ENCODE data around the gene ULK3. TPM values are rescaled to one million over a fixed set of nuclear protein-coding genes. Genes with fewer than 3 reads are reported as not detected.
A peak's percentile ranks its signal among the peaks of the same experiment; 100 is the strongest.

ULK3 gene
- total and polyA plus RNA-seq, 10 of the 15 experiments (the other 5 are each of a cell fraction or from before 2014, with no cell fraction given) = 0.64 to 38.8 (median 27.1) TPM

DNA sequence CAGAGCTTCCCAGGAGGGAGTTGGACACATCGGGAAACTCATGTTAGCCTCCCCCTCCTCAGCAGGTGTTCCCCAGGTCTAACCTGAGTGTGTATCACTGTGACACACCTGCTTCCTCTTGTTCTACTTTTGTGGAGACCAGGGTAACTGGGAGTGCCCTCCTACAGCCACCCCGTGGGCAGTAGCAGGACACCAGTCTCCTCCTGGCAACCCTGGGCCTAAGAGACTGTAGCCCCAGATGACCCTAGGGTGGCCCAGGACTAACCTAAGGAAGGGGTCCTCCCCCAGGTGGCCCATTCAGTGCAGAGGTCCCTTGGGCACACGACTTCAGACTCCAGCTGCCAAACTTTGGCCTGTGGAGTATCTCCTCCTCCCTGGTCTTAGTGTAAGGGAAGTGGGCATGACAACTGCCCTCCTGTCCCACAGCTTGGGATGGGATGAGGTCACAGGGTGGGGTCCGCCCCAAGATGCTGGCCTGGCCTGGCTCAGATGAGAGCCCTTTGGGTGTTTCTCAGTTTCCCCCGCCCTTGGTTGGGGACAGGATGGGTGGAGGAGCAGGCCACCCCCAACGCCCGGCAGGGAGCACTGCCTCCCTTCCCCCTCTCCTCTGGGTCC, 56.3 kb downstream of the ULK3 start:
- H3K4me1 ChIP-seq (ENCODE audit: control insufficient read depth, insufficient read depth, low read length) = peaks cover 47% of the 10 kb centered on the region
- peaks cover 92% of the 10 kb centered on the region for H3K79me2 ChIP-seq (ENCODE audit: control insufficient read depth, insufficient read depth, low read length)
- H3K9ac ChIP-seq (ENCODE audit: control insufficient read depth, insufficient read depth, low read length) = peak overlapping the region; percentile 82
- ATAC-seq (no peak), DNase-seq (ENCODE audit: low read depth, low spot score) (no peak), FAIRE-seq (no peak)
- RAD21 ChIA-PET (ENCODE audit: unreplicated experiment) = interaction anchor here (0.8 to 25.2 kb wide), 13 partner anchors 3 to 402 kb away, joined by 3 to 1186 read pairs (median 8); partner anchors contain the start of genes COX5A, CSK and ULK3
- no peak overlapping the region for H2AFZ ChIP-seq (ENCODE audit: control insufficient read depth, low read depth, low read length)
- BruUV-seq (replicated peaks) = no TSS peak
- peaks cover 0 to 2% of the 10 kb centered on the region in 2 experiments; a peak in 3 of 4 replicates for H3K36me3 ChIP-seq (ENCODE audit: control insufficient read depth in 2 of 2, insufficient read depth in 2 of 2, low read length in 1 of 2)
- peak overlapping the region; percentile 67 for H3K4me2 ChIP-seq (ENCODE audit: control insufficient read depth, insufficient read depth)
- intact Hi-C loops (cut with micrococcal nuclease; ENCODE audit: unreplicated experiment) = loop anchor here (1.0 to 5.0 kb wide), 3 partner anchors 9 to 390 kb away; partner anchors contain the start of gene ARID3B
- in situ Hi-C loops (cut with MboI) = no loop called here
- peak overlapping the region; percentile 96 for H3K27ac ChIP-seq (ENCODE audit: control insufficient read depth, insufficient read depth)
- under 1% methylated on average over 7 of the region's 7 CpGs for WGBS (ENCODE audit: insufficient coverage, insufficient replicate concordance, low lambda C conversion rate, missing lambda C conversion rate)
- POLR2A ChIA-PET = interaction anchor here (0.5 to 14.2 kb wide), 16 partner anchors 10 to 385 kb away, joined by 3 to 602 read pairs (median 5); partner anchors contain the start of genes CLK3 and CSK
- no peaks in the 10 kb centered on the region for H3K27me3 ChIP-seq (replicated peaks in 1 of 2; ENCODE audit: control insufficient read depth in 2 of 2, insufficient read depth in 2 of 2, low read length in 1 of 2)
- CTCF ChIA-PET = interaction anchor here (0.5 to 25.9 kb wide), 12 partner anchors 11 to 390 kb away, joined by 3 to 1288 read pairs (median 4); partner anchors contain the start of genes CSK, EDC3 and FAM219B
- H4K20me1 ChIP-seq (ENCODE audit: control insufficient read depth, insufficient read depth) = no peaks in the 10 kb centered on the region
- peak overlapping the region; percentile 94 for H3K4me3 ChIP-seq
- H3K9me3 ChIP-seq (replicated peaks; ENCODE audit: control insufficient read depth, insufficient read depth, low read length) = no peaks in the 10 kb centered on the region
- TF ChIP-seq, protein P1, sequence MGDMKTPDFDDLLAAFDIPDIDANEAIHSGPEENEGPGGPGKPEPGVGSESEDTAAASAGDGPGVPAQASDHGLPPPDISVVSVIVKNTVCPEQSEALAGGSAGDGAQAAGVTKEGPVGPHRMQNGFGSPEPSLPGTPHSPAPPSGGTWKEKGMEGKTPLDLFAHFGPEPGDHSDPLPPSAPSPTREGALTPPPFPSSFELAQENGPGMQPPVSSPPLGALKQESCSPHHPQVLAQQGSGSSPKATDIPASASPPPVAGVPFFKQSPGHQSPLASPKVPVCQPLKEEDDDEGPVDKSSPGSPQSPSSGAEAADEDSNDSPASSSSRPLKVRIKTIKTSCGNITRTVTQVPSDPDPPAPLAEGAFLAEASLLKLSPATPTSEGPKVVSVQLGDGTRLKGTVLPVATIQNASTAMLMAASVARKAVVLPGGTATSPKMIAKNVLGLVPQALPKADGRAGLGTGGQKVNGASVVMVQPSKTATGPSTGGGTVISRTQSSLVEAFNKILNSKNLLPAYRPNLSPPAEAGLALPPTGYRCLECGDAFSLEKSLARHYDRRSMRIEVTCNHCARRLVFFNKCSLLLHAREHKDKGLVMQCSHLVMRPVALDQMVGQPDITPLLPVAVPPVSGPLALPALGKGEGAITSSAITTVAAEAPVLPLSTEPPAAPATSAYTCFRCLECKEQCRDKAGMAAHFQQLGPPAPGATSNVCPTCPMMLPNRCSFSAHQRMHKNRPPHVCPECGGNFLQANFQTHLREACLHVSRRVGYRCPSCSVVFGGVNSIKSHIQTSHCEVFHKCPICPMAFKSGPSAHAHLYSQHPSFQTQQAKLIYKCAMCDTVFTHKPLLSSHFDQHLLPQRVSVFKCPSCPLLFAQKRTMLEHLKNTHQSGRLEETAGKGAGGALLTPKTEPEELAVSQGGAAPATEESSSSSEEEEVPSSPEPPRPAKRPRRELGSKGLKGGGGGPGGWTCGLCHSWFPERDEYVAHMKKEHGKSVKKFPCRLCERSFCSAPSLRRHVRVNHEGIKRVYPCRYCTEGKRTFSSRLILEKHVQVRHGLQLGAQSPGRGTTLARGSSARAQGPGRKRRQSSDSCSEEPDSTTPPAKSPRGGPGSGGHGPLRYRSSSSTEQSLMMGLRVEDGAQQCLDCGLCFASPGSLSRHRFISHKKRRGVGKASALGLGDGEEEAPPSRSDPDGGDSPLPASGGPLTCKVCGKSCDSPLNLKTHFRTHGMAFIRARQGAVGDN (IDR thresholded peaks at IDR 0.05) = peak; percentile 0; the same call in 1 of the 2 replicates
- TF ChIP-seq BACH1 (IDR thresholded peaks at IDR 0.05; ENCODE audit: borderline replicate concordance) (no peak), SMAD5 (IDR thresholded peaks at IDR 0.05; ENCODE audit: low read depth) (0 out of 2 replicates have a peak, but pooled peaks have one; percentile 51), POU2F2 (IDR thresholded peaks at IDR 0.05; ENCODE audit: borderline replicate concordance, low read depth, low read length) (peak; percentile 31; the same call in 1 of the 3 replicates), FOXK2 (IDR thresholded peaks at IDR 0.05) (no peak), POLR2AphosphoS5 (IDR thresholded peaks at IDR 0.05; ENCODE audit: low read length) (peak; percentile 30; the same call in 1 of the 2 replicates), POLR2A (IDR thresholded peaks at IDR 0.05; ENCODE audit: low read depth, low read length) (peak; percentile 19; the same call in 1 of the 2 replicates), ETV6 (conservative IDR thresholded peaks at IDR 0.05 in 1 of 2, IDR thresholded peaks at IDR 0.05 in 1 of 2; ENCODE audit: borderline replicate concordance in 1 of 2, low read depth in 1 of 2) (no peak), CHD2 (IDR thresholded peaks at IDR 0.05; ENCODE audit: borderline replicate concordance, low read depth, low read length) (0 out of 2 replicates have a peak, but pooled peaks have one; percentile 9), TARDBP (IDR thresholded peaks at IDR 0.05; ENCODE audit: borderline replicate concordance) (no peak), TCF12 (IDR thresholded peaks at IDR 0.05; ENCODE audit: low read depth, low read length) (0 out of 2 replicates have a peak, but pooled peaks have one; percentile 28), RBBP5 (conservative IDR thresholded peaks at IDR 0.05) (no peak)
- TF ChIP-seq, protein P2, sequence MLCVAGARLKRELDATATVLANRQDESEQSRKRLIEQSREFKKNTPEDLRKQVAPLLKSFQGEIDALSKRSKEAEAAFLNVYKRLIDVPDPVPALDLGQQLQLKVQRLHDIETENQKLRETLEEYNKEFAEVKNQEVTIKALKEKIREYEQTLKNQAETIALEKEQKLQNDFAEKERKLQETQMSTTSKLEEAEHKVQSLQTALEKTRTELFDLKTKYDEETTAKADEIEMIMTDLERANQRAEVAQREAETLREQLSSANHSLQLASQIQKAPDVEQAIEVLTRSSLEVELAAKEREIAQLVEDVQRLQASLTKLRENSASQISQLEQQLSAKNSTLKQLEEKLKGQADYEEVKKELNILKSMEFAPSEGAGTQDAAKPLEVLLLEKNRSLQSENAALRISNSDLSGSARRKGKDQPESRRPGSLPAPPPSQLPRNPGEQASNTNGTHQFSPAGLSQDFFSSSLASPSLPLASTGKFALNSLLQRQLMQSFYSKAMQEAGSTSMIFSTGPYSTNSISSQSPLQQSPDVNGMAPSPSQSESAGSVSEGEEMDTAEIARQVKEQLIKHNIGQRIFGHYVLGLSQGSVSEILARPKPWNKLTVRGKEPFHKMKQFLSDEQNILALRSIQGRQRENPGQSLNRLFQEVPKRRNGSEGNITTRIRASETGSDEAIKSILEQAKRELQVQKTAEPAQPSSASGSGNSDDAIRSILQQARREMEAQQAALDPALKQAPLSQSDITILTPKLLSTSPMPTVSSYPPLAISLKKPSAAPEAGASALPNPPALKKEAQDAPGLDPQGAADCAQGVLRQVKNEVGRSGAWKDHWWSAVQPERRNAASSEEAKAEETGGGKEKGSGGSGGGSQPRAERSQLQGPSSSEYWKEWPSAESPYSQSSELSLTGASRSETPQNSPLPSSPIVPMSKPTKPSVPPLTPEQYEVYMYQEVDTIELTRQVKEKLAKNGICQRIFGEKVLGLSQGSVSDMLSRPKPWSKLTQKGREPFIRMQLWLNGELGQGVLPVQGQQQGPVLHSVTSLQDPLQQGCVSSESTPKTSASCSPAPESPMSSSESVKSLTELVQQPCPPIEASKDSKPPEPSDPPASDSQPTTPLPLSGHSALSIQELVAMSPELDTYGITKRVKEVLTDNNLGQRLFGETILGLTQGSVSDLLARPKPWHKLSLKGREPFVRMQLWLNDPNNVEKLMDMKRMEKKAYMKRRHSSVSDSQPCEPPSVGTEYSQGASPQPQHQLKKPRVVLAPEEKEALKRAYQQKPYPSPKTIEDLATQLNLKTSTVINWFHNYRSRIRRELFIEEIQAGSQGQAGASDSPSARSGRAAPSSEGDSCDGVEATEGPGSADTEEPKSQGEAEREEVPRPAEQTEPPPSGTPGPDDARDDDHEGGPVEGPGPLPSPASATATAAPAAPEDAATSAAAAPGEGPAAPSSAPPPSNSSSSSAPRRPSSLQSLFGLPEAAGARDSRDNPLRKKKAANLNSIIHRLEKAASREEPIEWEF (IDR thresholded peaks at IDR 0.05; ENCODE audit: insufficient replicate concordance, low read depth, low read length) = no peak
- SMC1A ChIA-PET (ENCODE audit: uncharacterized antibody, unreplicated experiment) = interaction anchor here (0.7 to 15.7 kb wide), 10 partner anchors 10 to 402 kb away, joined by 3 to 811 read pairs (median 9); partner anchors contain the start of gene CSK

All from GM12878 (cell line).